Neural progenitor cell (in vitro differentiated cells): Measurements from ENCODE around the gene RASSF5. TPM values are rescaled to one million over a fixed set of nuclear protein-coding genes. Genes with fewer than 3 reads are reported as not detected.
A peak's percentile ranks its signal among the peaks of the same experiment; 100 is the strongest.

Source experiments
- DNase-seq: peaks from one replicate; pipeline ENCODE4 v3.0.0-alpha.2; 2016; ENCODE audit warnings: low spot score
- H2AFZ ChIP-seq: fragments of 200-600 bp; sonication (generic); replicated peaks from 2 replicates; pipeline ENCODE4 v1.6.1; 2016; ENCODE audit warnings: antibody characterized with exemption
- H3F3A ChIP-seq: fragments of 200-600 bp; sonication (generic); 2 replicates; pipeline ENCODE4 v1.6.1; 2016; ENCODE audit warnings: antibody characterized with exemption, low read depth
- H3K27ac ChIP-seq: fragments of 200-600 bp; sonication (generic); 2 replicates; pipeline ENCODE4 v1.5.1; 2016; ENCODE audit warnings: mild to moderate bottlenecking
- H3K27me3 ChIP-seq: fragments of 200-600 bp; sonication (generic); 2 replicates; pipeline ENCODE4 v1.6.1; 2016; ENCODE audit warnings: mild to moderate bottlenecking, moderate library complexity
- H3K36me3 ChIP-seq: fragments of 200-600 bp; sonication (generic); 2 replicates; pipeline ENCODE4 v1.5.1; 2016
- H3K4me1 ChIP-seq: fragments of 200-600 bp; sonication (generic); 2 replicates; pipeline ENCODE4 v1.6.1; 2016; ENCODE audit warnings: mixed run types
- H3K4me2 ChIP-seq: fragments of 200-600 bp; sonication (generic); 2 replicates; pipeline ENCODE4 v1.6.1; 2016
- H3K4me3 ChIP-seq: fragments of 200-600 bp; sonication (generic); 2 replicates; pipeline ENCODE4 v1.5.1; 2016
- H3K79me2 ChIP-seq: fragments of 200-600 bp; sonication (generic); 2 replicates; pipeline ENCODE4 v1.6.1; 2016; ENCODE audit warnings: low read depth
- H3K9ac ChIP-seq: fragments of 200-600 bp; sonication (generic); 2 replicates; pipeline ENCODE4 v1.6.1; 2016
- H3K9me3 ChIP-seq: fragments of 200-600 bp; sonication (generic); 2 replicates; pipeline ENCODE4 v1.5.1; 2016; ENCODE audit warnings: low read depth
- H4K20me1 ChIP-seq: fragments of 200-600 bp; sonication (generic); 2 replicates; pipeline ENCODE4 v1.6.1; 2016; ENCODE audit warnings: low read depth
- H3K27ac Mint-ChIP-seq: 3 replicates; pipeline ENCODE4 v1.8.0; 2021; ENCODE audit warnings: mixed read lengths
- H3K27me3 Mint-ChIP-seq: 2 replicates; pipeline ENCODE4 v1.8.0; 2022; ENCODE audit warnings: low read depth, mild to moderate bottlenecking, inconsistent platforms, moderate library complexity, mixed read lengths; ENCODE audit not compliant: insufficient read depth
- H3K36me3 Mint-ChIP-seq: 3 replicates; pipeline ENCODE4 v1.8.0; 2021; ENCODE audit warnings: mixed read lengths
- H3K4me1 Mint-ChIP-seq: 3 replicates; pipeline ENCODE4 v1.8.0; 2021; ENCODE audit warnings: mixed read lengths
- H3K4me3 Mint-ChIP-seq: 3 replicates; pipeline ENCODE4 v1.8.0; 2021; ENCODE audit warnings: mild to moderate bottlenecking, moderate library complexity, mixed read lengths
- H3K9me3 Mint-ChIP-seq: 3 replicates; pipeline ENCODE4 v1.8.0; 2020; ENCODE audit warnings: mixed read lengths
- EZH2 ChIP-seq: fragments of 200-600 bp; sonication (generic); IDR thresholded peaks from 2 replicates; pipeline ENCODE4 v1.6.1; 2017; ENCODE audit warnings: antibody characterized with exemption, mild to moderate bottlenecking, moderate library complexity
- EZH2phosphoT487 ChIP-seq: fragments of 200-600 bp; sonication (generic); IDR thresholded peaks from 2 replicates; pipeline ENCODE4 v1.6.1; 2017; ENCODE audit warnings: antibody characterized with exemption
- total RNA-seq: library from RNA; depleted of rRNA; stranded (reverse); fragments of >200 nt; gene quantifications from 2 replicates; pipeline ENCODE4 v1.2.3, GENCODE V29; 2015; ENCODE audit warnings: low replicate concordance
- TF ChIP-seq, protein P1 (sequence below): fragments of 200-600 bp; sonication (generic); IDR thresholded peaks from 2 replicates; pipeline ENCODE4 v1.5.1; 2017; ENCODE audit warnings: antibody characterized with exemption, mild to moderate bottlenecking

The RASSF5 gene
- total RNA-seq, 1 donor from 2014 or later = 0.43 TPM

- H3K9me3 Mint-ChIP-seq = no peaks in the 10 kb centered on the region
- no peaks in the 10 kb centered on the region for H4K20me1 ChIP-seq
- H3K4me3 Mint-ChIP-seq = peak overlapping the region; percentile 80
- H3K36me3 Mint-ChIP-seq = no peaks in the 10 kb centered on the region
- H3K27ac Mint-ChIP-seq = no peak overlapping the region
- H3K4me3 ChIP-seq = peak overlapping the region; percentile 60
- peaks cover 39% of the 10 kb centered on the region for H3K4me1 Mint-ChIP-seq
- no peaks in the 10 kb centered on the region for H3K9me3 ChIP-seq
- H3K27me3 ChIP-seq = peaks cover 44% of the 10 kb centered on the region
- peak overlapping the region; percentile 93 for H2AFZ ChIP-seq
- no peak overlapping the region for H3K27ac ChIP-seq
- H3K4me2 ChIP-seq = peak overlapping the region; percentile 92
- H3F3A ChIP-seq = peaks cover 23% of the 10 kb centered on the region
- H3K4me1 ChIP-seq = peaks cover 38% of the 10 kb centered on the region
- no peak for DNase-seq
- TF ChIP-seq EZH2phosphoT487 (no peak), EZH2 (no peak)
- TF ChIP-seq, protein P1, sequence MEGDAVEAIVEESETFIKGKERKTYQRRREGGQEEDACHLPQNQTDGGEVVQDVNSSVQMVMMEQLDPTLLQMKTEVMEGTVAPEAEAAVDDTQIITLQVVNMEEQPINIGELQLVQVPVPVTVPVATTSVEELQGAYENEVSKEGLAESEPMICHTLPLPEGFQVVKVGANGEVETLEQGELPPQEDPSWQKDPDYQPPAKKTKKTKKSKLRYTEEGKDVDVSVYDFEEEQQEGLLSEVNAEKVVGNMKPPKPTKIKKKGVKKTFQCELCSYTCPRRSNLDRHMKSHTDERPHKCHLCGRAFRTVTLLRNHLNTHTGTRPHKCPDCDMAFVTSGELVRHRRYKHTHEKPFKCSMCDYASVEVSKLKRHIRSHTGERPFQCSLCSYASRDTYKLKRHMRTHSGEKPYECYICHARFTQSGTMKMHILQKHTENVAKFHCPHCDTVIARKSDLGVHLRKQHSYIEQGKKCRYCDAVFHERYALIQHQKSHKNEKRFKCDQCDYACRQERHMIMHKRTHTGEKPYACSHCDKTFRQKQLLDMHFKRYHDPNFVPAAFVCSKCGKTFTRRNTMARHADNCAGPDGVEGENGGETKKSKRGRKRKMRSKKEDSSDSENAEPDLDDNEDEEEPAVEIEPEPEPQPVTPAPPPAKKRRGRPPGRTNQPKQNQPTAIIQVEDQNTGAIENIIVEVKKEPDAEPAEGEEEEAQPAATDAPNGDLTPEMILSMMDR = no peak
- peaks cover 17% of the 10 kb centered on the region for H3K27me3 Mint-ChIP-seq
- H3K79me2 ChIP-seq = no peaks in the 10 kb centered on the region
- H3K9ac ChIP-seq = no peak overlapping the region
- H3K36me3 ChIP-seq = no peaks in the 10 kb centered on the region
These were observed 50.5 kb downstream of the RASSF5 start for GRCh38 chr1:206557636-206558473.

GRCh38 chr1:206558794-206559671, 51.7 kb downstream of the RASSF5 start:
- H3K27me3 Mint-ChIP-seq = peaks cover 21% of the 10 kb centered on the region

GRCh38 chr1:206559672-206559995, 52.3 kb downstream of the RASSF5 start:
- no peaks in the 10 kb centered on the region for H3K36me3 ChIP-seq
- H3K4me1 ChIP-seq = peaks cover 38% of the 10 kb centered on the region
- no peaks in the 10 kb centered on the region for H3K36me3 Mint-ChIP-seq
- peak overlapping the region; percentile 42 for H3K4me2 ChIP-seq
- no peak for TF ChIP-seq EZH2
- TF ChIP-seq EZH2phosphoT487 = no peak
- TF ChIP-seq, protein P1 = no peak
- H3K27me3 ChIP-seq = peaks cover 44% of the 10 kb centered on the region
- H3K9me3 ChIP-seq = no peaks in the 10 kb centered on the region
- H3F3A ChIP-seq = peaks cover 23% of the 10 kb centered on the region
- H3K27ac ChIP-seq = no peak overlapping the region
- no peak overlapping the region for H3K4me3 Mint-ChIP-seq
- H3K4me3 ChIP-seq = no peak overlapping the region
- H2AFZ ChIP-seq = no peak overlapping the region
- H4K20me1 ChIP-seq = no peaks in the 10 kb centered on the region
- H3K4me1 Mint-ChIP-seq = peaks cover 39% of the 10 kb centered on the region
- DNase-seq = no peak
- H3K9me3 Mint-ChIP-seq = no peaks in the 10 kb centered on the region
- no peaks in the 10 kb centered on the region for H3K79me2 ChIP-seq
- H3K27ac Mint-ChIP-seq = peak overlapping the region; percentile 90
- H3K27me3 Mint-ChIP-seq = peaks cover 21% of the 10 kb centered on the region
- no peak overlapping the region for H3K9ac ChIP-seq

More at GRCh38 chr1:206558794-206559671, 51.7 kb downstream of the RASSF5 start:
- Mint-ChIP-seq H3K4me3 (no peak overlapping the region), H3K9me3 (no peaks in the 10 kb centered on the region), H3K4me1 (peaks cover 39% of the 10 kb centered on the region), H3K36me3 (no peaks in the 10 kb centered on the region), H3K27ac (peak overlapping the region; percentile 27)
- no peaks in the 10 kb centered on the region for H4K20me1 ChIP-seq
- no peak overlapping the region for H2AFZ ChIP-seq
- TF ChIP-seq, protein P1 = no peak
- no peak for TF ChIP-seq EZH2
- no peak for TF ChIP-seq EZH2phosphoT487
- no peak overlapping the region for H3K9ac ChIP-seq
- peaks cover 23% of the 10 kb centered on the region for H3F3A ChIP-seq
- H3K27me3 ChIP-seq = peaks cover 44% of the 10 kb centered on the region
- no peak for DNase-seq
- no peaks in the 10 kb centered on the region for H3K36me3 ChIP-seq
- no peaks in the 10 kb centered on the region for H3K79me2 ChIP-seq
- H3K4me2 ChIP-seq = peak overlapping the region; percentile 42
- no peak overlapping the region for H3K27ac ChIP-seq
- no peak overlapping the region for H3K4me3 ChIP-seq
- H3K9me3 ChIP-seq = no peaks in the 10 kb centered on the region
- peaks cover 38% of the 10 kb centered on the region for H3K4me1 ChIP-seq
